ENCODE results near the gene SAP30L.

DNA sequence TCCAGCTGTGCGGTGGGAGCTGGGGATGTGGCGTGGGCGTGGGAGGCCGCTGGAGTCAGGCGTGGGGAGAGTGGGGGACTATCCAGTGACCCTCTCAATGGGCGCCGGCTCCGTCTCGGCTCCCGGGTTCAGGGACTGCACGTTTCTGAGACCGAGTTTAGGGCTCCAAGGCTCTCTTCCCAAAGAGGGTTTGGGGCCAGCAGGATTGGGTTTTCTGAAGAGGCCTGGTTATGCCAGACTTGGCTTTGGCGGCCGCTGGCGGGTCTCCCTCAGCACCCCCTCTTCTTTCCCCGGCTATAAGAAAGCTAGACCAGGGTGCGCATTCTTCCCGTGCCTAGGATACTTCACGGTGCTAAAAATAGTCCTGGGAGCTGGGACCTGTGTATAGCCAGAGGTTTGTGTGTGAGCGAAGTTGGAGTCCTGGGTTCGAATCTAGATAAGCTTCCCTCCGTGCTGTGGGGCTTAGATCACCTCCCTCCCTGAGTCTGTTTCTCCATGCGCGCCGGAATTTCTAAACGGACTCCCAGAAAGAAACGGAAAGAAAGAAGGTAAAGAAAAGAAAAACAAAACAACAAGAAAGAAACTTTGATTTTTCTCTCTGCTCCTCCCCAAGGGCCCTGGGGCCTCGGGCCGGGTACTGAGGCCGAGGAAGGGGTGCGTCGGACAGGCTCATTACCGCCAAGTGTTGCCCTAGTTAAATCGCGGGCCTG, 27.2 kb downstream of the SAP30L start:
- TF ChIP-seq, protein P1, sequence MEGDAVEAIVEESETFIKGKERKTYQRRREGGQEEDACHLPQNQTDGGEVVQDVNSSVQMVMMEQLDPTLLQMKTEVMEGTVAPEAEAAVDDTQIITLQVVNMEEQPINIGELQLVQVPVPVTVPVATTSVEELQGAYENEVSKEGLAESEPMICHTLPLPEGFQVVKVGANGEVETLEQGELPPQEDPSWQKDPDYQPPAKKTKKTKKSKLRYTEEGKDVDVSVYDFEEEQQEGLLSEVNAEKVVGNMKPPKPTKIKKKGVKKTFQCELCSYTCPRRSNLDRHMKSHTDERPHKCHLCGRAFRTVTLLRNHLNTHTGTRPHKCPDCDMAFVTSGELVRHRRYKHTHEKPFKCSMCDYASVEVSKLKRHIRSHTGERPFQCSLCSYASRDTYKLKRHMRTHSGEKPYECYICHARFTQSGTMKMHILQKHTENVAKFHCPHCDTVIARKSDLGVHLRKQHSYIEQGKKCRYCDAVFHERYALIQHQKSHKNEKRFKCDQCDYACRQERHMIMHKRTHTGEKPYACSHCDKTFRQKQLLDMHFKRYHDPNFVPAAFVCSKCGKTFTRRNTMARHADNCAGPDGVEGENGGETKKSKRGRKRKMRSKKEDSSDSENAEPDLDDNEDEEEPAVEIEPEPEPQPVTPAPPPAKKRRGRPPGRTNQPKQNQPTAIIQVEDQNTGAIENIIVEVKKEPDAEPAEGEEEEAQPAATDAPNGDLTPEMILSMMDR (IDR thresholded peaks at IDR 0.05) = no peak
- no peak for TF ChIP-seq POLR2A (IDR thresholded peaks at IDR 0.05)
- TF ChIP-seq EP300 (IDR thresholded peaks at IDR 0.05; ENCODE audit: low read depth) = no peak

Data from transverse colon (tissue), 3 donors.